WTC11 (cell line): Measurements from ENCODE around the gene ATP6V1F. TPM values are rescaled to one million over a fixed set of nuclear protein-coding genes. Genes with fewer than 3 reads are reported as not detected.

Experiments used
- ATAC-seq: fragments of 200-7000 bp; cut with Tn5 transposase; 2 replicates; pipeline ENCODE4 v1.10.0; 2021; ENCODE audit warnings: mild to moderate bottlenecking, moderate library complexity
- CTCF ChIA-PET: fragments of 300-600 bp; sonication (Branson Sonifier 250); formaldehyde crosslinking; loops from one replicate; lab custom pipeline; 2021; ENCODE audit warnings: antibody characterized with exemption; lab: Charles Lee
- POLR2A ChIA-PET: fragments of 350-600 bp; sonication (Branson Sonifier 250); formaldehyde crosslinking; loops from one replicate; lab custom pipeline; 2021; ENCODE audit warnings: antibody characterized with exemption; lab: Charles Lee
- DNase-seq: peaks from one replicate; pipeline ENCODE4 v3.0.0; 2021; ENCODE audit warnings: low spot score
- H3K27ac Mint-ChIP-seq: 2 replicates; pipeline ENCODE4 v1.8.0; 2021; ENCODE audit warnings: mixed read lengths
- H3K27me3 Mint-ChIP-seq: 2 replicates; pipeline ENCODE4 v1.8.0; 2021; ENCODE audit warnings: low read depth, mild to moderate bottlenecking, moderate library complexity, mixed read lengths
- H3K36me3 Mint-ChIP-seq: 2 replicates; pipeline ENCODE4 v1.8.0; 2021; ENCODE audit warnings: mixed read lengths
- H3K4me1 Mint-ChIP-seq: 2 replicates; pipeline ENCODE4 v1.8.0; 2022; ENCODE audit warnings: mixed read lengths
- H3K4me3 Mint-ChIP-seq: 2 replicates; pipeline ENCODE4 v1.8.0; 2021; ENCODE audit warnings: mild to moderate bottlenecking, moderate library complexity, mixed read lengths
- H3K9me3 Mint-ChIP-seq: 2 replicates; pipeline ENCODE4 v1.8.0; 2021; ENCODE audit warnings: mixed read lengths
- FOXK1 ChIP-seq: sonication (generic); formaldehyde crosslinking; IDR thresholded peaks from 2 replicates; pipeline ENCODE4 v1.8.0; 2022; ENCODE audit warnings: mild to moderate bottlenecking, moderate library complexity, missing genetic modification reagents
- GRHL2 ChIP-seq: fragments of 250-450 bp; sonication (Bioruptor Pico); IDR thresholded peaks from 2 replicates; pipeline ENCODE4 v1.8.0; 2022; ENCODE audit warnings: mild to moderate bottlenecking, moderate library complexity; ENCODE audit not compliant: insufficient replicate concordance, severe bottlenecking
- HMGA2 ChIP-seq: fragments of 250-450 bp; sonication (Bioruptor Pico); IDR thresholded peaks from 2 replicates; pipeline ENCODE4 v1.4.0; 2021; ENCODE audit warnings: mild to moderate bottlenecking, moderate library complexity
- KAT7 ChIP-seq: sonication (generic); formaldehyde crosslinking; IDR thresholded peaks from 2 replicates; pipeline ENCODE4 v1.8.1; 2023; ENCODE audit warnings: missing genetic modification reagents, mild to moderate bottlenecking, borderline replicate concordance
- NFE2L1 ChIP-seq: sonication (generic); formaldehyde crosslinking; IDR thresholded peaks from 2 replicates; pipeline ENCODE4 v1.8.1; 2023; ENCODE audit warnings: missing genetic modification reagents
- NR3C1 ChIP-seq: sonication (generic); formaldehyde crosslinking; conservative IDR thresholded peaks from 2 replicates; pipeline ENCODE4 v1.8.1; 2023; ENCODE audit warnings: low read depth, mild to moderate bottlenecking, missing genetic modification reagents
- RELA ChIP-seq: sonication (generic); formaldehyde crosslinking; IDR thresholded peaks from 2 replicates; pipeline ENCODE4 v1.8.1; 2022; ENCODE audit warnings: missing genetic modification reagents, mild to moderate bottlenecking, borderline replicate concordance
- SMAD4 ChIP-seq: sonication (generic); formaldehyde crosslinking; IDR thresholded peaks from 2 replicates; pipeline ENCODE4 v1.8.0; 2022; ENCODE audit warnings: mild to moderate bottlenecking, missing genetic modification reagents
- ZNF317 ChIP-seq: sonication (generic); formaldehyde crosslinking; IDR thresholded peaks from 2 replicates; pipeline ENCODE4 v1.8.1; 2023; ENCODE audit warnings: low read depth, mild to moderate bottlenecking, moderate library complexity, missing genetic modification reagents, borderline replicate concordance
- total RNA-seq: library from RNA; stranded (reverse); gene quantifications from 3 replicates; pipeline ENCODE4 v1.2.3, GENCODE V29; 2021
- TF ChIP-seq, protein P1 (sequence below): sonication (generic); formaldehyde crosslinking; IDR thresholded peaks from 2 replicates; pipeline ENCODE4 v1.8.1; 2022; ENCODE audit warnings: missing genetic modification reagents, borderline replicate concordance
- TF ChIP-seq, protein P2 (sequence below): sonication (generic); formaldehyde crosslinking; IDR thresholded peaks from 2 replicates; pipeline ENCODE4 v1.8.1; 2022; ENCODE audit warnings: mild to moderate bottlenecking, missing genetic modification reagents, moderate library complexity, borderline replicate concordance
- TF ChIP-seq, protein P3 (sequence below): fragments of 250-450 bp; sonication (Bioruptor Pico); conservative IDR thresholded peaks from 2 replicates; pipeline ENCODE4 v1.9.0; 2021; ENCODE audit warnings: mild to moderate bottlenecking
- TF ChIP-seq, protein P4 (sequence below): sonication (generic); formaldehyde crosslinking; IDR thresholded peaks from 2 replicates; pipeline ENCODE4 v1.8.0; 2022; ENCODE audit warnings: mild to moderate bottlenecking, missing genetic modification reagents
- TF ChIP-seq, protein P5 (sequence below): fragments of 250-450 bp; sonication (Bioruptor Pico); IDR thresholded peaks from 2 replicates; pipeline ENCODE4 v1.9.0; 2021; ENCODE audit warnings: mild to moderate bottlenecking
- TF ChIP-seq, protein P6 (sequence below): fragments of 250-450 bp; sonication (Bioruptor Pico); IDR thresholded peaks from 2 replicates; pipeline ENCODE4 v1.9.0; 2021; ENCODE audit warnings: moderate library complexity, mild to moderate bottlenecking, inconsistent platforms, borderline replicate concordance
- TF ChIP-seq, protein P7 (sequence below): sonication (generic); formaldehyde crosslinking; IDR thresholded peaks from 2 replicates; pipeline ENCODE4 v1.8.1; 2023; ENCODE audit warnings: mild to moderate bottlenecking, missing genetic modification reagents

Gene ATP6V1F
- total RNA-seq, 1 experiment from 2014 or later = 117 TPM

DNA sequence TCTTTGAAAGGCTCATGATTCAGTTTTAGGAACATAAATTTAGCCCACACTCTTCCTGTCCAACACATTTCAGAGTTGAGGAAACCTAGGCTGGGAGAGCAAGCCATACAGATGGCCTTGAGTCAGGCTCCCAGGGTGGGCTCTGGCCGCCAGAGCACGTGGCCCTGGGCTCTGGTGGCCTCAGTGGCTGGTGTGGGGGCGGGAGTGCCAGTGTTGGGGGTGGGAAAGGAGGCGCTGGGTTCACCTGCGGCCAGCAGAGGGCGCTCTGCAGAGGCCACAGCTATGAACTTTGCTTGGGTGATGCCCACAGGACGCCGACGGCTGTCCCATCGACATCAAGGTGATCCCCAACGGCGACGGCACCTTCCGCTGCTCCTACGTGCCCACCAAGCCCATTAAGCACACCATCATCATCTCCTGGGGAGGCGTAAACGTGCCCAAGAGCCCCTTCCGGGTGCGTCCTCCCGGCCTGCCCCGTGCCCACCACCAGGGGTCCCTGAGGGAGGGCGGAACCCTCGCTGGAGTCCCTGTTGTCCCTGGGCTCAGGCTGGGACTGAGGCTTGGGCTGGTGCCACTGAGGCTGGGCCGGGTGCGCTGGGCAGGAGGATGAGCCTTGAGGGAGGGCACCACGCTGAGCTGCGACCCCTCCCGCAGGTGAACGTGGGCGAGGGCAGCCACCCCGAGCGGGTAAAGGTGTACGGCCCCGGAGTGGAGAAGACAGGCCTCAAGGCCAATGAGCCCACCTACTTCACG lies 20.6 kb upstream of the ATP6V1F start (continued):
- TF ChIP-seq RELA (CRISPR knock-in tag) (no peak), NR3C1 (CRISPR knock-in tag) (no peak)
- TF ChIP-seq, protein P1, sequence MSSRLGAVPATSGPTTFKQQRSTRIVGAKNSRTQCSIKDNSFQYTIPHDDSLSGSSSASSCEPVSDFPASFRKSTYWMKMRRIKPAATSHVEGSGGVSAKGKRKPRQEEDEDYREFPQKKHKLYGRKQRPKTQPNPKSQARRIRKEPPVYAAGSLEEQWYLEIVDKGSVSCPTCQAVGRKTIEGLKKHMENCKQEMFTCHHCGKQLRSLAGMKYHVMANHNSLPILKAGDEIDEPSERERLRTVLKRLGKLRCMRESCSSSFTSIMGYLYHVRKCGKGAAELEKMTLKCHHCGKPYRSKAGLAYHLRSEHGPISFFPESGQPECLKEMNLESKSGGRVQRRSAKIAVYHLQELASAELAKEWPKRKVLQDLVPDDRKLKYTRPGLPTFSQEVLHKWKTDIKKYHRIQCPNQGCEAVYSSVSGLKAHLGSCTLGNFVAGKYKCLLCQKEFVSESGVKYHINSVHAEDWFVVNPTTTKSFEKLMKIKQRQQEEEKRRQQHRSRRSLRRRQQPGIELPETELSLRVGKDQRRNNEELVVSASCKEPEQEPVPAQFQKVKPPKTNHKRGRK = no peak
- TF ChIP-seq, protein P2, sequence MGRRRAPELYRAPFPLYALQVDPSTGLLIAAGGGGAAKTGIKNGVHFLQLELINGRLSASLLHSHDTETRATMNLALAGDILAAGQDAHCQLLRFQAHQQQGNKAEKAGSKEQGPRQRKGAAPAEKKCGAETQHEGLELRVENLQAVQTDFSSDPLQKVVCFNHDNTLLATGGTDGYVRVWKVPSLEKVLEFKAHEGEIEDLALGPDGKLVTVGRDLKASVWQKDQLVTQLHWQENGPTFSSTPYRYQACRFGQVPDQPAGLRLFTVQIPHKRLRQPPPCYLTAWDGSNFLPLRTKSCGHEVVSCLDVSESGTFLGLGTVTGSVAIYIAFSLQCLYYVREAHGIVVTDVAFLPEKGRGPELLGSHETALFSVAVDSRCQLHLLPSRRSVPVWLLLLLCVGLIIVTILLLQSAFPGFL (CRISPR knock-in tag) = no peak
- TF ChIP-seq, all 79 proteins: peak for 5

DNA sequence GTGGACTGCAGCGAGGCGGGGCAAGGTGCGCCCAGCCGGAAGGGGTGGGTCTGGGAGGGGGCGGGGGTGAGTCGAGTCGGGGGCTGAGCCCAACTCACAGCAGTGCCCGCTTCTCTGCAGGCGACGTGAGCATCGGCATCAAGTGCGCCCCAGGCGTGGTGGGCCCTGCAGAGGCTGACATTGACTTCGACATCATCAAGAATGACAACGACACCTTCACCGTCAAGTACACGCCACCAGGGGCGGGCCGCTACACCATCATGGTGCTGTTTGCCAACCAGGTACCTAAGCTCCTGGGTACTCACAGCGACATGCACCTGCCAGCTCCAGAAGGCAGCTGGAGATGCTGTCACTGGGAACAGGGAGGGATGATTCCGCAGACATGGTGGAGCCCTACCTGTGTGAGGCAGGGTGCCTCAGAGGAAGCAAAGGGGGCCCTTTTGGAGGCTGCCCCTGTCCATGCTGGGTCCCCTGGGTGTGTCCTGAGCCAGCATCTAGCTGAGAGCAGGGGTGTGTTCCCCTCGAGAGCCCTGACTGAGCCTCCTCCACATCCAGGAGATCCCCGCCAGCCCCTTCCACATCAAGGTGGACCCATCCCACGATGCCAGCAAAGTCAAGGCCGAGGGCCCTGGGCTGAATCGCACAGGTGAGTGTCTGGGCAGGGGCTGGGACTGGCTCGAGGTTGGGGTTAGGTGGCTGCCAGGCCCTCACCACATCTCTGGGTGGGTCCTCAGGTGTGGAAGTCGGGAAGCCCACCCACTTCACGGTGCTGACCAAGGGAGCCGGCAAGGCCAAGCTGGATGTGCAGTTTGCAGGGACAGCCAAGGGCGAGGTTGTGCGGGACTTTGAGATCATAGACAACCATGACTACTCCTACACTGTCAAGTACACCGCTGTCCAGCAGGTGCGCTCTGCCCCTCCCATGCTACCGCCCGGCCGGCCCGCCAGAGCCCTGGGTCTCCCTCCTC lies 19.7 kb upstream of the ATP6V1F start:
- Mint-ChIP-seq H3K27me3 (no peaks in the 10 kb centered on the region; the same call in 1 of the 2 replicates), H3K4me1 (peaks cover 8% of the 10 kb centered on the region), H3K4me3 (no peak overlapping the region), H3K27ac (no peak overlapping the region), H3K9me3 (no peaks in the 10 kb centered on the region), H3K36me3 (no peaks in the 10 kb centered on the region)
- CTCF ChIA-PET = interaction anchor here (0.6 to 4.4 kb wide), 31 partner anchors 8 to 367 kb away, joined by 3 to 97 read pairs (median 4); partner anchors contain the start of genes ATP6V1F, CALU, CCDC136 and KCP
- TF ChIP-seq ZNF317 (CRISPR knock-in tag) (no peak), SMAD4 (CRISPR knock-in tag) (no peak), KAT7 (CRISPR knock-in tag) (no peak)
- TF ChIP-seq, protein P3, sequence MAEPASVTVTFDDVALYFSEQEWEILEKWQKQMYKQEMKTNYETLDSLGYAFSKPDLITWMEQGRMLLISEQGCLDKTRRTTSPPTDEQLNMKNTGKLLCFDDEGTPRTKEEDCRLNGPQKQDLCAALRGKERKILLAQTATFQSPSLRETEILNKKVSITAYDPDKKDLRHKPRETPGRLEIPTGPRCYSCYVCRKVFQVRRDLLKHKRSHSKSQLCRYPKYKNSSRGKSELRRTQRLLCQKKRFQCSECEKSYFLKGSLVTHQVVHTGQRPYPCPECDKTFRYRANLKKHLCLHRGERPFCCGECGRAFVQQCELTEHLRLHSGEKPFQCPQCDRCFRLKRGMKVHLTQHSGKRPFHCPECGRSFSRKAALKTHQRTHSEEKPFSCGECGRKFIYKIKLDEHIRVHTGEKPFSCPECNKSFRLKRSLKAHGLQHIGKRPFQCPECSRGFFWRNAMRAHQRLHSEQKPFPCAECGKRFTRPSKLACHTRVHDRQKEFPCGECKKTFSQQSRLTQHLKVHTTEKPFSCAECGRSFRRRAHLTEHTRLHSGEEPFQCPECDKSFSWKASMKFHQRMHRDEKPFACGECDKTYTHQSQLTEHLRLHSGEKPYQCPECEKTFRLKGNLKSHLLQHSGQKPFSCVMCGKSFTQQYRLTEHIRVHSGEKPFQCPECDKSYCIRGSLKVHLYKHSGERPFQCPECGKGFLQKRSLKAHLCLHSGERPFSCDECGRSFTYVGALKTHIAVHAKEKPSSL = no peak
- TF ChIP-seq, protein P4, sequence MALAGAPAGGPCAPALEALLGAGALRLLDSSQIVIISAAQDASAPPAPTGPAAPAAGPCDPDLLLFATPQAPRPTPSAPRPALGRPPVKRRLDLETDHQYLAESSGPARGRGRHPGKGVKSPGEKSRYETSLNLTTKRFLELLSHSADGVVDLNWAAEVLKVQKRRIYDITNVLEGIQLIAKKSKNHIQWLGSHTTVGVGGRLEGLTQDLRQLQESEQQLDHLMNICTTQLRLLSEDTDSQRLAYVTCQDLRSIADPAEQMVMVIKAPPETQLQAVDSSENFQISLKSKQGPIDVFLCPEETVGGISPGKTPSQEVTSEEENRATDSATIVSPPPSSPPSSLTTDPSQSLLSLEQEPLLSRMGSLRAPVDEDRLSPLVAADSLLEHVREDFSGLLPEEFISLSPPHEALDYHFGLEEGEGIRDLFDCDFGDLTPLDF (CRISPR knock-in tag) = no peak
- POLR2A ChIA-PET = no interaction called here
- no peak for DNase-seq
- no peak for ATAC-seq

DNA sequence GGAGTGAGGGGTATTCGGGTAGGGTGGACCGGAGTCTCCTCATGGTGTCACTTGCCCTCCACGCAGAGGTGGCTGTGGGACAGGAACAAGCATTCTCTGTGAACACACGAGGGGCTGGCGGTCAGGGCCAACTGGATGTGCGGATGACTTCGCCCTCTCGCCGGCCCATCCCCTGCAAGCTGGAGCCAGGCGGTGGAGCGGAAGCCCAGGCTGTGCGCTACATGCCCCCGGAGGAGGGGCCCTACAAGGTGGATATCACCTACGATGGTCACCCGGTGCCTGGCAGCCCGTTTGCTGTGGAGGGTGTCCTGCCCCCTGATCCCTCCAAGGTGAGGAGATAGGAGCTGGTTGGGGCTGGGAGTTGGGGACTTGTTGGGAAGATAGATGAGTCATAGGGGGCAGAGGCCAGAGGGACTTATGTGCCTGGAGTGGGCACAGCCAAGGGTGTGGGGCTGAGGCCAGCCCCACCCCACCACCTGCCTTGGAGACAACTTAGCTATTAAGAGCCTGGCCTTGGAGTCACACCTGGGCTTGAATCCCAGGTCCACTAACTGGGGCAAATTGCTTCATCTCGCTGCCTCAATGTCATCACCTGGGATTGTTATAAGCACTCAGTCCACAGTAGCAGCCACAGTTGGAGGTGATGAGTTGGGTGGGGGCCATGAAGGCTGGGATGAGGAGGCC lies 18.6 kb upstream of the ATP6V1F start:
- Mint-ChIP-seq H3K36me3 (no peaks in the 10 kb centered on the region), H3K4me3 (no peak overlapping the region), H3K9me3 (no peaks in the 10 kb centered on the region), H3K27ac (no peak overlapping the region), H3K4me1 (peaks cover 8% of the 10 kb centered on the region), H3K27me3 (no peaks in the 10 kb centered on the region; the same call in 1 of the 2 replicates)
- ATAC-seq (no peak), DNase-seq (no peak)
- POLR2A ChIA-PET = no interaction called here
- CTCF ChIA-PET = interaction anchor here (1.2 to 4.4 kb wide), 4 partner anchors 13 to 40 kb away, joined by 3 to 47 read pairs (median 6); no protein-coding TSS in a partner anchor
- TF ChIP-seq, protein P5, sequence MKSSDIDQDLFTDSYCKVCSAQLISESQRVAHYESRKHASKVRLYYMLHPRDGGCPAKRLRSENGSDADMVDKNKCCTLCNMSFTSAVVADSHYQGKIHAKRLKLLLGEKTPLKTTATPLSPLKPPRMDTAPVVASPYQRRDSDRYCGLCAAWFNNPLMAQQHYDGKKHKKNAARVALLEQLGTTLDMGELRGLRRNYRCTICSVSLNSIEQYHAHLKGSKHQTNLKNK = no peak
- TF ChIP-seq HMGA2 (CRISPR knock-in tag) = no peak
- no peak for TF ChIP-seq NR3C1 (CRISPR knock-in tag)
- TF ChIP-seq, protein P6, sequence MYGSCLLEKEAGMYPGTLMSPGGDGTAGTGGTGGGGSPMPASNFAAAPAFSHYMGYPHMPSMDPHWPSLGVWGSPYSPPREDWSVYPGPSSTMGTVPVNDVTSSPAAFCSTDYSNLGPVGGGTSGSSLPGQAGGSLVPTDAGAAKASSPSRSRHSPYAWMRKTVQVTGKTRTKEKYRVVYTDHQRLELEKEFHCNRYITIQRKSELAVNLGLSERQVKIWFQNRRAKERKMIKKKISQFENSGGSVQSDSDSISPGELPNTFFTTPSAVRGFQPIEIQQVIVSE (CRISPR knock-in tag) = no peak
- TF ChIP-seq GRHL2 (CRISPR knock-in tag) = no peak
- TF ChIP-seq NFE2L1 (CRISPR knock-in tag) = no peak
- TF ChIP-seq FOXK1 (CRISPR knock-in tag) = no peak
- TF ChIP-seq, protein P7, sequence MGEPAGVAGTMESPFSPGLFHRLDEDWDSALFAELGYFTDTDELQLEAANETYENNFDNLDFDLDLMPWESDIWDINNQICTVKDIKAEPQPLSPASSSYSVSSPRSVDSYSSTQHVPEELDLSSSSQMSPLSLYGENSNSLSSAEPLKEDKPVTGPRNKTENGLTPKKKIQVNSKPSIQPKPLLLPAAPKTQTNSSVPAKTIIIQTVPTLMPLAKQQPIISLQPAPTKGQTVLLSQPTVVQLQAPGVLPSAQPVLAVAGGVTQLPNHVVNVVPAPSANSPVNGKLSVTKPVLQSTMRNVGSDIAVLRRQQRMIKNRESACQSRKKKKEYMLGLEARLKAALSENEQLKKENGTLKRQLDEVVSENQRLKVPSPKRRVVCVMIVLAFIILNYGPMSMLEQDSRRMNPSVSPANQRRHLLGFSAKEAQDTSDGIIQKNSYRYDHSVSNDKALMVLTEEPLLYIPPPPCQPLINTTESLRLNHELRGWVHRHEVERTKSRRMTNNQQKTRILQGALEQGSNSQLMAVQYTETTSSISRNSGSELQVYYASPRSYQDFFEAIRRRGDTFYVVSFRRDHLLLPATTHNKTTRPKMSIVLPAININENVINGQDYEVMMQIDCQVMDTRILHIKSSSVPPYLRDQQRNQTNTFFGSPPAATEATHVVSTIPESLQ (CRISPR knock-in tag) = no peak
